GM21447 (cell line): ENCODE measurements around the gene SLC4A4.
A peak's percentile ranks its signal among the peaks of the same experiment; 100 is the strongest.

ENCODE experiments used
- ATAC-seq: cut with Tn5 transposase; IDR thresholded peaks from one replicate; pipeline ENCODE4 v1.9.1; 2021; ENCODE audit not compliant: unreplicated experiment

Gene SLC4A4

GRCh38 chr4:71338846-71339593 lies at the start of gene SLC4A4:
TSS of gene SLC4A4 (plus strand) at chr4:71339020.
- peak; percentile 100 for ATAC-seq

- ATAC-seq = no peak
Observed at GRCh38 chr4:71290074-71290473, 48.7 kb upstream of the SLC4A4 start.

- no peak for ATAC-seq
Observed at GRCh38 chr4:71290476-71290875, 48.3 kb upstream of the SLC4A4 start.

- ATAC-seq = no peak
Observed at GRCh38 chr4:71292228-71292627, 46.6 kb upstream of the SLC4A4 start.

- ATAC-seq = no peak
Observed at GRCh38 chr4:71293705-71294104, 45.1 kb upstream of the SLC4A4 start.

GRCh38 chr4:71294301-71294700 lies 44.5 kb upstream of the SLC4A4 start:
- ATAC-seq = no peak

GRCh38 chr4:71296945-71297344 lies 41.9 kb upstream of the SLC4A4 start:
- ATAC-seq = no peak

- no peak for ATAC-seq
Observed at GRCh38 chr4:71300362-71300761, 38.5 kb upstream of the SLC4A4 start.

- no peak for ATAC-seq
Observed at GRCh38 chr4:71300964-71301363, 37.9 kb upstream of the SLC4A4 start.

GRCh38 chr4:71303287-71303686 lies 35.5 kb upstream of the SLC4A4 start:
- no peak for ATAC-seq

- ATAC-seq = no peak
Observed at GRCh38 chr4:71303850-71304249, 35.0 kb upstream of the SLC4A4 start.

GRCh38 chr4:71304289-71304850 lies 34.5 kb upstream of the SLC4A4 start:
- ATAC-seq = no peak

- ATAC-seq = no peak
Observed at GRCh38 chr4:71307729-71308128, 31.1 kb upstream of the SLC4A4 start.

GRCh38 chr4:71322425-71322824 lies 16.4 kb upstream of the SLC4A4 start:
- no peak for ATAC-seq

GRCh38 chr4:71333368-71333767 lies 5.5 kb upstream of the SLC4A4 start:
- no peak for ATAC-seq

- ATAC-seq = no peak
Observed at GRCh38 chr4:71333960-71334359, 4.9 kb upstream of the SLC4A4 start.

- ATAC-seq = no peak
Observed at GRCh38 chr4:71334465-71334882, 4.3 kb upstream of the SLC4A4 start.

- no peak for ATAC-seq
Observed at GRCh38 chr4:71343670-71344466, 5.0 kb downstream of the SLC4A4 start.

- ATAC-seq = no peak
Observed at GRCh38 chr4:71346710-71347109, 7.9 kb downstream of the SLC4A4 start.

- no peak for ATAC-seq
Observed at GRCh38 chr4:71348586-71348985, 9.8 kb downstream of the SLC4A4 start.

GRCh38 chr4:71355045-71355444 lies 16.2 kb downstream of the SLC4A4 start:
- no peak for ATAC-seq

GRCh38 chr4:71355971-71356370 lies 17.2 kb downstream of the SLC4A4 start:
- ATAC-seq = no peak
